HepG2 (cell line): ENCODE measurements around the gene RAPGEF5. TPM values are rescaled to one million over a fixed set of nuclear protein-coding genes. Genes with fewer than 3 reads are reported as not detected.
"Not testable (repeated sequence)": the region's sequence is repeated elsewhere in the genome, so short reads cannot be mapped to it uniquely, and the experiment has no call there.

Experiments
- ATAC-seq: fragments of 200-7000 bp; cut with Tn5 transposase; 3 replicates; pipeline ENCODE4 v1.9.1; 2020; ENCODE audit warnings: mild to moderate bottlenecking, moderate library complexity
- BruUV-seq: library from RNA; stranded (reverse); fragments of 400-500 nt; replicated peaks from 2 replicates; lab custom pipeline; 2021; lab: Mats Ljungman, UMichigan
- CTCF ChIA-PET: fragments of 300-600 bp; formaldehyde crosslinking; extraction: SDS; loops from one replicate; lab custom pipeline; 2021; ENCODE audit warnings: low total read pairs, inconsistent platforms, low intra/inter-chr PET ratio; lab: Yijun Ruan, JAX
- POLR2A ChIA-PET: fragments of 350-600 bp; sonication (Branson Sonifier 250); formaldehyde crosslinking; loops from one replicate; lab custom pipeline; 2020; ENCODE audit warnings: antibody characterized with exemption, inconsistent platforms; lab: Yijun Ruan, JAX
- DNase-seq: peaks from one replicate; pipeline ENCODE4 v3.0.0-alpha.2; 2015; ENCODE audit warnings: low spot score
- FAIRE-seq: peaks from 3 replicates; lab custom pipeline; 2011; peaks lifted over from hg19 to GRCh38; lab: Jason Lieb, UNC
- H2AFZ ChIP-seq: one replicate; pipeline ENCODE4 v1.6.1; 2011; ENCODE audit warnings: low read length, inconsistent platforms
- H3K27ac ChIP-seq: fragments of 300-600 bp; 3 replicates; pipeline ENCODE4 v1.8.0; 2011; ENCODE audit warnings: mixed run types, mild to moderate bottlenecking, mixed read lengths, low read length, inconsistent platforms; ENCODE audit not compliant: insufficient read depth; ENCODE audit errors: extremely low read length
- H3K27me3 ChIP-seq, 2 experiments: fragments of 200-600 bp in 1 of 2; 2 replicates in 1 of 2; 3 replicates in 1 of 2; pipeline versions ENCODE4 v1.6.0 to v1.8.0; 2011; ENCODE audit warnings: low read length in 2 of 2, mild to moderate bottlenecking in 2 of 2, moderate library complexity in 2 of 2, inconsistent platforms in 1 of 2; ENCODE audit not compliant: insufficient read depth in 2 of 2, control insufficient read depth in 1 of 2
- H3K36me3 ChIP-seq, 2 experiments: fragments of 200-600 bp in 1 of 2; replicated peaks in 1 of 2; 2 replicates in 1 of 2; 3 replicates in 1 of 2; pipeline versions ENCODE4 v1.5.1 to v1.8.0; 2011; ENCODE audit warnings: low read length in 2 of 2, inconsistent platforms in 1 of 2; ENCODE audit not compliant: insufficient read depth in 2 of 2, control insufficient read depth in 1 of 2
- H3K4me1 ChIP-seq: 2 replicates; pipeline ENCODE4 v1.5.1; 2012; ENCODE audit warnings: low read length, inconsistent platforms; ENCODE audit not compliant: insufficient read depth
- H3K4me2 ChIP-seq: 2 replicates; pipeline ENCODE4 v1.6.0; 2011; ENCODE audit warnings: low read depth, low read length, inconsistent platforms
- H3K4me3 ChIP-seq, 3 experiments: fragments of 200-600 bp in 1 of 3; sonication (generic), shearing (Covaris generic) in 1 of 3; replicated peaks in 1 of 3; 2 replicates each; pipeline ENCODE4 v1.5.1; 2011 to 2016; ENCODE audit warnings: low read length in 3 of 3, inconsistent platforms in 2 of 3, low read depth in 2 of 3, mild to moderate bottlenecking in 2 of 3, control low read depth in 1 of 3, mixed read lengths in 1 of 3; ENCODE audit not compliant: insufficient read depth in 1 of 3
- H3K79me2 ChIP-seq: one replicate; pipeline ENCODE4 v1.6.1; 2011; ENCODE audit warnings: low read length, inconsistent platforms; ENCODE audit not compliant: insufficient read depth
- H3K9ac ChIP-seq: 2 replicates; pipeline ENCODE4 v1.6.0; 2011; ENCODE audit warnings: mild to moderate bottlenecking, low read depth, low read length, inconsistent platforms; ENCODE audit not compliant: insufficient read depth
- H3K9me3 ChIP-seq: 2 replicates; pipeline ENCODE4 v1.5.1; 2012; ENCODE audit warnings: mild to moderate bottlenecking, low read length
- H4K20me1 ChIP-seq: 2 replicates; pipeline ENCODE4 v1.6.0; 2011; ENCODE audit warnings: inconsistent platforms, mild to moderate bottlenecking, low read length, moderate library complexity; ENCODE audit not compliant: insufficient read depth
- ELF4 ChIP-seq: sonication (generic); formaldehyde crosslinking; IDR thresholded peaks from 2 replicates; pipeline ENCODE4 v1.5.0; 2020; ENCODE audit warnings: missing genetic modification reagents, mild to moderate bottlenecking, moderate library complexity, borderline replicate concordance
- ERF ChIP-seq: IDR thresholded peaks from 2 replicates; pipeline ENCODE4 v1.6.1; 2018; ENCODE audit warnings: missing biosample characterization, missing genetic modification reagents
- HOXA5 ChIP-seq: sonication (generic); formaldehyde crosslinking; IDR thresholded peaks from 2 replicates; pipeline ENCODE4 v1.4.0; 2020; ENCODE audit warnings: missing genetic modification reagents
- KMT2B ChIP-seq: IDR thresholded peaks from 2 replicates; pipeline ENCODE4 v1.6.1; 2016; ENCODE audit warnings: missing genetic modification reagents, missing compliant biosample characterization
- MED1 ChIP-seq: sonication (generic); formaldehyde crosslinking; IDR thresholded peaks from 2 replicates; pipeline ENCODE4 v1.4.0; 2020; ENCODE audit warnings: missing genetic modification reagents
- MXD4 ChIP-seq: IDR thresholded peaks from 2 replicates; pipeline ENCODE4 v1.6.1; 2016; ENCODE audit warnings: mild to moderate bottlenecking, missing biosample characterization, missing genetic modification reagents
- XRCC5 ChIP-seq: fragments of 200-400 bp; formaldehyde crosslinking; optimal IDR thresholded peaks from 2 replicates; pipeline ENCODE3; 2017; ENCODE audit warnings: mild to moderate bottlenecking, low read length
- WGBS: methylation state at CpG from one replicate; pipeline ENCODE4 v1.1.6; 2017; ENCODE audit warnings: low lambda C conversion rate; 5-methylcytosine and 5-hydroxymethylcytosine counted together
- in situ Hi-C: cut with HindIII; loops from 2 replicates; pipeline ENCODE4 v1.10.0; 2017; ENCODE audit warnings: low pct_unique_long_range_greater_than_20kb; ENCODE audit not compliant: extremely low pct_ligation_motif_present
- intact Hi-C: fragments of 100-400 bp; cut with micrococcal nuclease; formaldehyde crosslinking; loops from one replicate; pipeline ENCODE4 v1.10.0; 2022; ENCODE audit not compliant: unreplicated experiment
- polyA plus RNA-seq, 8 experiments: library from polyadenylated mRNA; depleted of rRNA in 3 of 8; stranded (reverse) in 7 of 8; unstranded in 1 of 8; fragments of >200 nt; fragmentation: Illumina TruSeq in 4 of 8; extraction: Trizol in 4 of 8; gene quantifications; 2 replicates each; pipeline versions ENCODE4 v1.2.1 to v1.2.3, GENCODE V29; 2011 to 2016; ENCODE audit warnings: low read depth in 4 of 8, missing spikeins in 1 of 8, mixed read lengths in 1 of 8; ENCODE audit not compliant: insufficient read depth in 1 of 8
- total RNA-seq, 5 experiments: library from RNA; depleted of rRNA; stranded (reverse); fragments of >200 nt; fragmentation: Illumina TruSeq; extraction: Trizol; gene quantifications; 2 replicates each; pipeline ENCODE4 v1.2.3, GENCODE V29; 2016; ENCODE audit warnings: low read depth in 1 of 5
- TF ChIP-seq, protein P1 (sequence below): IDR thresholded peaks from 2 replicates; pipeline ENCODE4 v1.6.1; 2018; ENCODE audit warnings: missing genetic modification reagents, mild to moderate bottlenecking, missing compliant biosample characterization
- TF ChIP-seq, protein P2 (sequence below): sonication (generic); formaldehyde crosslinking; IDR thresholded peaks from 2 replicates; pipeline ENCODE4 v1.9.0; 2022; ENCODE audit warnings: low read depth, missing genetic modification reagents

Gene RAPGEF5
- total and polyA plus RNA-seq, 2 of the 13 experiments (the other 11 are each of a cell fraction or from before 2014, with no cell fraction given): 17.1 to 23.4 TPM

DNA sequence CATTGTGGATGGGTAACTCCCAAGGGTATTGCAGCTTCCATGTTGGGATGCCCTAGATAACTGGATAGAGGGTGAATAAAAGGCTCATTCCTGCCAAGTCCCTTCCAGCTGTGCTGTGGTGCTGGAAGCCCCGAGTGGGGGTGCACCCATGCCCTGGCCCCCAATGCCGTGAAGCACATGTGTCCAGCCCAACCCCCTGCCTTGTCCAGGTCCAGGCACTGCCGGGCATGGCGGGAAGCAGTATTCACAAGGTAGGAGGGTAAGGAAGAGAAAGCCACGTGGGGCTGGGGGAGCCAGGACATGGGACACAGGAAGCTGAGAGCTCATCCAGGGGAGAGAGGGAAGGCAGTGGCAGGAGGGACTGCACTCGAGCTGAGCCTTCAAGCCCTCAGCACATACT lies 263.0 kb downstream of the RAPGEF5 start:
- WGBS: 43% methylated on average over 5 of the region's 6 CpGs
- Histone ChIP-seq H3K9me3 (no peaks in the 10 kb centered on the region), H4K20me1 (no peaks in the 10 kb centered on the region), H3K79me2 (no peaks in the 10 kb centered on the region), H3K9ac (no peak overlapping the region), H3K27me3 (peaks cover 0 to 9% of the 10 kb centered on the region in 2 experiments; a peak in 3 of 5 replicates), H3K36me3 (no peaks in the 10 kb centered on the region), H3K4me2 (no peak overlapping the region), H3K27ac (no peak overlapping the region), H3K4me1 (no peaks in the 10 kb centered on the region), H3K4me3 (no peak overlapping the region), H2AFZ (no peak overlapping the region)
- intact Hi-C loops (no loop called here), in situ Hi-C loops (no loop called here)
- ATAC-seq (no peak), DNase-seq (no peak), FAIRE-seq (no peak)
- BruUV-seq: no TSS peak
- ChIA-PET CTCF (no interaction called here), POLR2A (no interaction called here)
- TF ChIP-seq XRCC5: no peak
- no peak for TF ChIP-seq ELF4 (CRISPR knock-in tag)

DNA sequence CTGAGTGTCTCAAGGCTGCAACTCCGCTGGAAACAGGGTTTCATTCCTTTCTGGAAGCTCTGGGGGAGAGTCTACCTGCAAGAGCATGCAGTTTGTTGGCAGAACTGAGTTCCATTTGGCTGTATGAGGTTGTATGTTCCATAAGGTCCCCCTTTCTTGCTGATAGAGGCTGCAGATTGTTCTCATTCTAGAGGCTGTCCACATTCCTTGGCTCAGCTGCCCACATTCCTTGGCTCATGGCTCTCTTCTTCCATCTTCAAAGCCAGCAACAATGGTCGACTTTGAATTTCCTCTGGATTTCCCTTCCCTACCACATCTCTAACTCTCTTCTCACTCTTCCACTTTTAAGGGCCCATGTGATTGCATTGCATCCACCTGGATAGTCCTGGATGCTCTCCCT lies 264.0 kb downstream of the RAPGEF5 start:
- ATAC-seq (no peak), FAIRE-seq (no peak), DNase-seq (no peak)
- Histone ChIP-seq H3K4me3 (no peak overlapping the region), H3K27me3 (peaks cover 0 to 9% of the 10 kb centered on the region in 2 experiments; a peak in 3 of 5 replicates), H2AFZ (no peak overlapping the region), H4K20me1 (no peaks in the 10 kb centered on the region), H3K9me3 (no peaks in the 10 kb centered on the region), H3K9ac (no peak overlapping the region), H3K4me1 (no peaks in the 10 kb centered on the region), H3K4me2 (no peak overlapping the region), H3K27ac (no peak overlapping the region), H3K79me2 (no peaks in the 10 kb centered on the region), H3K36me3 (no peaks in the 10 kb centered on the region)
- TF ChIP-seq MXD4 (CRISPR knock-in tag) (no peak), MED1 (no peak), HOXA5 (CRISPR knock-in tag) (no peak), KMT2B (no peak), ERF (CRISPR knock-in tag) (no peak)
- TF ChIP-seq, protein P1, sequence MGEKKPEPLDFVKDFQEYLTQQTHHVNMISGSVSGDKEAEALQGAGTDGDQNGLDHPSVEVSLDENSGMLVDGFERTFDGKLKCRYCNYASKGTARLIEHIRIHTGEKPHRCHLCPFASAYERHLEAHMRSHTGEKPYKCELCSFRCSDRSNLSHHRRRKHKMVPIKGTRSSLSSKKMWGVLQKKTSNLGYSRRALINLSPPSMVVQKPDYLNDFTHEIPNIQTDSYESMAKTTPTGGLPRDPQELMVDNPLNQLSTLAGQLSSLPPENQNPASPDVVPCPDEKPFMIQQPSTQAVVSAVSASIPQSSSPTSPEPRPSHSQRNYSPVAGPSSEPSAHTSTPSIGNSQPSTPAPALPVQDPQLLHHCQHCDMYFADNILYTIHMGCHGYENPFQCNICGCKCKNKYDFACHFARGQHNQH (CRISPR knock-in tag): no peak
- TF ChIP-seq, protein P2, sequence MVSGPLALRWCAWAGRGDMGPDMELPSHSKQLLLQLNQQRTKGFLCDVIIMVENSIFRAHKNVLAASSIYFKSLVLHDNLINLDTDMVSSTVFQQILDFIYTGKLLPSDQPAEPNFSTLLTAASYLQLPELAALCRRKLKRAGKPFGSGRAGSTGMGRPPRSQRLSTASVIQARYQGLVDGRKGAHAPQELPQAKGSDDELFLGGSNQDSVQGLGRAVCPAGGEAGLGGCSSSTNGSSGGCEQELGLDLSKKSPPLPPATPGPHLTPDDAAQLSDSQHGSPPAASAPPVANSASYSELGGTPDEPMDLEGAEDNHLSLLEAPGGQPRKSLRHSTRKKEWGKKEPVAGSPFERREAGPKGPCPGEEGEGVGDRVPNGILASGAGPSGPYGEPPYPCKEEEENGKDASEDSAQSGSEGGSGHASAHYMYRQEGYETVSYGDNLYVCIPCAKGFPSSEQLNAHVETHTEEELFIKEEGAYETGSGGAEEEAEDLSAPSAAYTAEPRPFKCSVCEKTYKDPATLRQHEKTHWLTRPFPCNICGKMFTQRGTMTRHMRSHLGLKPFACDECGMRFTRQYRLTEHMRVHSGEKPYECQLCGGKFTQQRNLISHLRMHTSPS (CRISPR knock-in tag): no peak
- 0% methylated on average over 2 of the region's 2 CpGs for WGBS
- BruUV-seq: no TSS peak
- CTCF ChIA-PET: no interaction called here
- POLR2A ChIA-PET: no interaction called here
- intact Hi-C loops (no loop called here), in situ Hi-C loops (no loop called here)

DNA sequence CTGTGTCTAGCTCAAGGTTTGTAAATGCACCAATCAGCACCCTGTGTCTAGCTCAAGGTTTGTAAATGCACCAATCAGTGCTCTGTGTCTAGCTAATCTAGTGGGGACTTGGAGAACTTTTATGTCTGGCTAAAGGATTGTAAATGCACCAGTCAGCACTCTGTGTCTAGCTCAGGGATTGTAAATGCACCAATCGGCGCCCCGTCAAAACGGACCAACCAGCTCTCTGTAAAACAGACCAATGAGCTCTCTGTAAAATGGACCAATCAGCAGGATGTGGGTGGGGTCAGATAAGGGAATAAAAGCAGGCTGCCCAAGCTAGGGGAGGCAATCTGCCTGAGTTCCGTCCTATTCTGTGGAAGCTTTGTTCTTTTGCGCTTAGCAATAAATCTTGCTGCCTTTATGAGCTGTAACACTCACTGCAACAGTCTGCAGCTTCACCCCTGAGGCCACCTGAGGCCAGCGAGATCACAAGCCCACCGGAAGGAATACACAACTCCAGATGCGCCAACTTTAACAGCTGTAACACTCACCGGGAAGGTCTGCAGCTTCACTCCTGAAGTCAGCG lies 265.9 kb downstream of the RAPGEF5 start:
- CTCF ChIA-PET, H3K79me2 ChIP-seq, FAIRE-seq: not testable (repeated sequence)

More for the DNA sequence above, 265.9 kb downstream of the RAPGEF5 start:
- H4K20me1 ChIP-seq, in situ Hi-C loops, H3K36me3 ChIP-seq, ATAC-seq, H3K4me3 ChIP-seq, H3K4me2 ChIP-seq, H2AFZ ChIP-seq, H3K27me3 ChIP-seq, DNase-seq, BruUV-seq, H3K9ac ChIP-seq, H3K4me1 ChIP-seq, H3K9me3 ChIP-seq, POLR2A ChIA-PET, H3K27ac ChIP-seq, intact Hi-C loops: not testable (repeated sequence)
- 82% methylated on average over 6 of the region's 11 CpGs for WGBS
